ENCODE results near the gene ITGA11. TPM values are rescaled to one million over a fixed set of nuclear protein-coding genes. Genes with fewer than 3 reads are reported as not detected.

Gene ITGA11
- total and polyA plus RNA-seq, 2 donors: 2.9 to 16.6 TPM

- WGBS: 79% methylated on average over 3 of the region's 3 CpGs
- DNase-seq (ENCODE audit: extremely low spot score): no peak
- Histone ChIP-seq H3K27ac (ENCODE audit: low read depth) (no peak overlapping the region), H3K36me3 (ENCODE audit: insufficient read depth) (no peaks in the 10 kb centered on the region), H3K4me1 (ENCODE audit: insufficient read depth) (no peaks in the 10 kb centered on the region), H3K4me3 (ENCODE audit: low read depth, low read length) (no peak overlapping the region)
Measured at GRCh38 chr15:68379759-68380290, 52.1 kb downstream of the ITGA11 start.

DNA sequence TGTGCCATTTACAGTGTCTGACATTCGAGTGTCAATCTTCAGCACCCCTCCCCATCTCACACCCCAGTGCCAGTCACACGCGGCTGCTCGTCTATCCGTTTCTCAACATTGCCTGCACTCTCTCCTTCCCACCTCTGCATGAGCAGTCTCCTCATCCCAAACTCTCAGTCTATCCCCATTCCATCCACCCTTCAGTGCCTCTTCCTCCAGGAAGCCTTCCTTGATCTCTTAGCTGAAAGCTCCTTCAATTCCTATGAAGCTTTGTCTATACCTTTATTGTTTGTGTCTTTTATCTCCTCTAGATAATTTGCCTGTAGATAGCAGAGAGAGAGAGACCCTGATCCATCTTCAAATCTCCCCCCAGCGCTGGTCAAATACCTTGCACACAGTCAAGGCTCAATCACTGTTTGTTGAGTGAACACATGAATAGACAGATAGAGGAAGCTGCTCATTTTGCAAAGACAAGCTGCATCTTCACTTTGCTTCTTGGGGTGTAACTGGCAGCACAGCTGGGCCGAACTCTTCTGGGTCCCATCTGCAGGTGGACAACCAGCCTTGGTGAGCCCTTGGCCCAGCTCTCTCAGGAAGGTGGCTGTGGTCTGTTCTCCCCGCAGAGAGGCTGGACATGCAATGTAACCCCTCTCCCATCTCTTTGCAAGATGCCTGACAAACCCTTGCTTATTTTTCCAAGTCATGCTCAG, 52.8 kb downstream of the ITGA11 start:
- WGBS: 84% methylated on average over 8 of the region's 8 CpGs
- no peaks in the 10 kb centered on the region for H3K36me3 ChIP-seq (ENCODE audit: insufficient read depth)
- no peak overlapping the region for H3K4me3 ChIP-seq (ENCODE audit: low read depth, low read length)
- H3K27ac ChIP-seq (ENCODE audit: low read depth): no peak overlapping the region
- H3K4me1 ChIP-seq (ENCODE audit: insufficient read depth): no peaks in the 10 kb centered on the region
- DNase-seq (ENCODE audit: extremely low spot score): no peak

DNA sequence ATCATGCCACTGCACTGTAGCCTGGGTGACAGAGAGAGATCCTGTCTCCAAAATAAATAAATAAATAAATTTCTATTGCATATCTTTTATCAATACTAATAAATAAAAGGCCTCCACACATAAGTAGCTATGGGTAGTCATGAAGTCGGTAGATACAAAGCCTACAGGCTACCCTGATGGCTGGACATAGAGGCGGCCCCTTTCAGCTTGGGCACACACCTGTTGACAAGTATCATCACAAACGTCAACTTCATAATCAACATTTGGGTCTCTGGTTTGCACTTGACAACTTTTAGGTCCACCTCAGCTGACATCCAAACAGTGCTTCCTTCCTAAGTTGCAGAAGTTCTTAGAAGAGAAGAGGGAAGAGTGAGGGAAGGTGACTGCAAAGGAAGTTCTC, 53.4 kb downstream of the ITGA11 start:
- DNase-seq (ENCODE audit: extremely low spot score): no peak
- Histone ChIP-seq H3K4me3 (ENCODE audit: low read depth, low read length) (no peak overlapping the region), H3K27ac (ENCODE audit: low read depth) (no peak overlapping the region), H3K4me1 (ENCODE audit: insufficient read depth) (no peaks in the 10 kb centered on the region), H3K36me3 (ENCODE audit: insufficient read depth) (no peaks in the 10 kb centered on the region)
- 92% methylated on average over 3 of the region's 3 CpGs for WGBS

- H3K36me3 ChIP-seq (ENCODE audit: insufficient read depth): no peaks in the 10 kb centered on the region
- no peak for DNase-seq (ENCODE audit: extremely low spot score)
- no peaks in the 10 kb centered on the region for H3K4me1 ChIP-seq (ENCODE audit: insufficient read depth)
- H3K27ac ChIP-seq (ENCODE audit: low read depth): no peak overlapping the region
- no peak overlapping the region for H3K4me3 ChIP-seq (ENCODE audit: low read depth, low read length)
- 97% methylated on average over 3 of the region's 3 CpGs for WGBS
Measured at GRCh38 chr15:68377766-68378165, 54.2 kb downstream of the ITGA11 start.

GRCh38 chr15:68376447-68377060, 55.4 kb downstream of the ITGA11 start:
- DNase-seq (ENCODE audit: extremely low spot score): no peak
- Histone ChIP-seq H3K27ac (ENCODE audit: low read depth) (no peak overlapping the region), H3K4me3 (ENCODE audit: low read depth, low read length) (no peak overlapping the region), H3K4me1 (ENCODE audit: insufficient read depth) (no peaks in the 10 kb centered on the region), H3K36me3 (ENCODE audit: insufficient read depth) (no peaks in the 10 kb centered on the region)

DNA sequence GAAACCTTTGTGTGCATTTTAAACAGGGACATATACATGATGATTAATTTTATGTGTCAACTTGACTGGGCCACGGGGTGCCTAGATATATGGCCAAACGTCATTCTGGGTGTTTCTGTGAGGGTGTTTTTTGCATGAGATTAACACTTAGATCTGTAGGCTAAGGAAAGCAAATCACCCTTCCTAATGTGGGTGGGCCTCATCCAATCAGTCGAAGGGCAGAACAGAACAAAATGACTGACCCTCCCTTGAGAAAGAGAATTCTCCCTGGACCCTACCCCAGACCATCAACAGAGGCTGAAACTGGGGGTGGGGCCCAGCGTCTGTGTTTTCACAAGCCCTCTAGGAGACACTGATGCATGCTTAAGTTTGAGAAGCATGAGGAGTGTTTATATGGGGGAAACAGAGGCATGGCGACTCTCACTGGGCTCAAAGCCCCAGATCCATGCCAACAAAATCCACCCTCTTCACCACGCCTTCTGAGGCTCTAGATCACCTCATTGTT, 56.2 kb downstream of the ITGA11 start:
- Histone ChIP-seq H3K4me3 (ENCODE audit: low read depth, low read length) (no peak overlapping the region), H3K36me3 (ENCODE audit: insufficient read depth) (no peaks in the 10 kb centered on the region), H3K4me1 (ENCODE audit: insufficient read depth) (no peaks in the 10 kb centered on the region), H3K27ac (ENCODE audit: low read depth) (no peak overlapping the region)
- WGBS: 91% methylated on average over 6 of the region's 6 CpGs
- no peak for DNase-seq (ENCODE audit: extremely low spot score)

DNA sequence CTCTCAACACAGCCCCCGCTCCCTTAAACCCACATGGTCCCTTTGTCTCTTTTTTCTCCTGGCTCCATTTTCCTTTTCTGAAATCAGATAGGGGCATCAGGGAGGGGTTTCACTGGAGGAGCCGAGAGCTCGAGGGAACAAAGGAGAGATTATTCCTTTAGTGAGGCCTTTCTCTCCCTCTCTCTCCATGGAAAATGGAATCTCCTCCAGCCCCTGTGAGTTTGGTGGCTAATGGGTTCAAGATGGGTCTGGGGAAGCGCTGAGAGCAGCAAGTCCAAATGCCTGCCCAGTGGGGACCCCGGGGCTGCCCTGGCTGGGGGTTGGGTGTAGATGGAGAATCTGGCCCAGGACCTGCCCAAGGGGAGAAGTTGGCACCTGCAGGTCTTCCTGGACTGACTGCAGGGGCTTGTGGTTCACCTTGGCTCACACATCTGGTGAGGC, 56.8 kb downstream of the ITGA11 start:
- H3K4me1 ChIP-seq (ENCODE audit: insufficient read depth): no peaks in the 10 kb centered on the region
- no peaks in the 10 kb centered on the region for H3K36me3 ChIP-seq (ENCODE audit: insufficient read depth)
- H3K4me3 ChIP-seq (ENCODE audit: low read depth, low read length): no peak overlapping the region
- 89% methylated on average over 5 of the region's 5 CpGs for WGBS
- no peak overlapping the region for H3K27ac ChIP-seq (ENCODE audit: low read depth)
- no peak for DNase-seq (ENCODE audit: extremely low spot score)

DNA sequence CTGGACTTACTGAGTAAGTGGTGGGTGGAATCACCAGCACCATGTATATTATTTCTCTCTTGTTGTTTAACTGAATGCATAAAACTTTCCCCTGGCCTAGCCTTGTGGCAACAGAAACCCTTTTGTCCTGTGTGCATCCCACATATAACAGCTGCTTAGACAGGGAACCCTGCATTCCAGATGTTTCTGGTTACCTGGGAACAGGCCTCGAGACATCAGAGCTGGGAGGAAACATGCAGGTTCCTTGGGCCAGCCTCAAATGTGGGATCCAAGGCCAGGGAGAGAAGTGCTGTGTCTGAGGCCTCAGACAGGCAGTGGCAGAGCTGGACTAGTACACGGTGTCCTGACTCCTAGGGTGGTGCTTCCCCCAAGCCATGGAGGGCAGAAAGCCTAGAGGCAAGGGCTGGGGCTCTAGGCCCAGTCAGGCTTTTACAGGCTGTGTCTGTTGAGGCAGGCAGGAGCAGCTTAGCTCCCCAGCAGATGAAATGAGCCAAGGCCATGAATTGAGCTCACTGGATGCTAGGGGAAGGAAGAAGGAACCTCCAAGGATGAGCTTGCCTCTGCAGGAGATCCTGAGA, 57.7 kb downstream of the ITGA11 start:
- Histone ChIP-seq H3K4me1 (ENCODE audit: insufficient read depth) (no peaks in the 10 kb centered on the region), H3K27ac (ENCODE audit: low read depth) (no peak overlapping the region), H3K36me3 (ENCODE audit: insufficient read depth) (no peaks in the 10 kb centered on the region), H3K4me3 (ENCODE audit: low read depth, low read length) (no peak overlapping the region)
- no peak for DNase-seq (ENCODE audit: extremely low spot score)
- 86% methylated on average over 2 of the region's 2 CpGs for WGBS

DNA sequence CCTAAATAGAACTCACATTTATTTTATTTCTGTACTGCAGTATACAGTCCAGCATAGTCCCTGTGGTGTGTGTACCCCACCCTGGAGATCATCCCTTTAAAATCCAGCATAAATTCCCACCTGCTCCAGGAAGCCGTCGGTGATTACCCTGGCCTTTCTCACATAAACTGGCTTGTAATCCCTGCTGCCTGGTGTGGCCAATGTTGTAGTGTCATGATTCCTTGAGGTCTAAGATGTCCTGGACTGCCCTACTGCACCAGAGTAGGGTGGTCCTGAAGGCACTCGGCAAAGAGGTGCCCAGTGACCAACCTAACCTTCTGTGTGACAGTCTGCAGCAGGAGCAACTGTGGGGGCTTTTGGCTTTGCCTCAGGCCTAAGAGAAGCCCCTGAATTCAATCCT, 58.9 kb downstream of the ITGA11 start:
- Histone ChIP-seq H3K4me3 (ENCODE audit: low read depth, low read length) (no peak overlapping the region), H3K27ac (ENCODE audit: low read depth) (no peak overlapping the region), H3K36me3 (ENCODE audit: insufficient read depth) (no peaks in the 10 kb centered on the region), H3K4me1 (ENCODE audit: insufficient read depth) (no peaks in the 10 kb centered on the region)
- no peak for DNase-seq (ENCODE audit: extremely low spot score)
- WGBS: 84% methylated on average over 3 of the region's 3 CpGs

GRCh38 chr15:68372291-68372811, 59.6 kb downstream of the ITGA11 start:
- Histone ChIP-seq H3K36me3 (ENCODE audit: insufficient read depth) (no peaks in the 10 kb centered on the region), H3K4me3 (ENCODE audit: low read depth, low read length) (no peak overlapping the region), H3K27ac (ENCODE audit: low read depth) (no peak overlapping the region), H3K4me1 (ENCODE audit: insufficient read depth) (no peaks in the 10 kb centered on the region)
- no peak for DNase-seq (ENCODE audit: extremely low spot score)
- WGBS: 90% methylated on average over 12 of the region's 12 CpGs

- H3K27ac ChIP-seq (ENCODE audit: low read depth): no peak overlapping the region
- H3K4me1 ChIP-seq (ENCODE audit: insufficient read depth): no peaks in the 10 kb centered on the region
- no peak overlapping the region for H3K4me3 ChIP-seq (ENCODE audit: low read depth, low read length)
- no peak for DNase-seq (ENCODE audit: extremely low spot score)
- no peaks in the 10 kb centered on the region for H3K36me3 ChIP-seq (ENCODE audit: insufficient read depth)
- 96% methylated on average over 4 of the region's 4 CpGs for WGBS
Measured at GRCh38 chr15:68371851-68372250, 60.1 kb downstream of the ITGA11 start.

DNA sequence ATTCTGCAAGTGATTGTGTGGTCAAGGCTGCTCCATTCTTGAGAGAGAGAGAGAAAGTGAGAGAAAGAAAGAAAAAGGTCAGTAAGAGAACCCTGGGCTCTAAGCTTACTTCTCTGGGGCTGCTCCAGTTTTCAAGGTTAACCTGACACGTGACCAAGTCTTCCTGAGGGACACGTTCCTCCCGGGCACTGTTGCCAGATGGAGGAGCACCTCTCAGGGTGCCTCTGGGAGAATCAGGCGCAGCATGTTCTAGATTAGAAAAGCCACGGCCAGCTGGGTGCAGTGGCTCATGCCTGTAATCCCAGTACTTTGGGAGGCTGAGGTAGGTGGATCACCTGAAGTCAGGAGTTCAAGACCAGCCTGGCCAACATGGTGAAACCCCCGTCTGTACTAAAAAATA, 60.8 kb downstream of the ITGA11 start:
- Histone ChIP-seq H3K4me1 (ENCODE audit: insufficient read depth) (no peaks in the 10 kb centered on the region), H3K36me3 (ENCODE audit: insufficient read depth) (no peaks in the 10 kb centered on the region), H3K27ac (ENCODE audit: low read depth) (no peak overlapping the region), H3K4me3 (ENCODE audit: low read depth, low read length) (no peak overlapping the region)
- 67% methylated on average over 6 of the region's 6 CpGs for WGBS
- no peak for DNase-seq (ENCODE audit: extremely low spot score)

- no peak overlapping the region for H3K4me3 ChIP-seq (ENCODE audit: low read depth, low read length)
- no peak for DNase-seq (ENCODE audit: extremely low spot score)
- H3K27ac ChIP-seq (ENCODE audit: low read depth): no peak overlapping the region
- no peaks in the 10 kb centered on the region for H3K4me1 ChIP-seq (ENCODE audit: insufficient read depth)
- no peaks in the 10 kb centered on the region for H3K36me3 ChIP-seq (ENCODE audit: insufficient read depth)
- WGBS: 86% methylated on average over 9 of the region's 9 CpGs
Measured at GRCh38 chr15:68370768-68371151, 61.2 kb downstream of the ITGA11 start.
